GM12801 (cell line): ENCODE results near the gene ERAS.

Experiments
- TF ChIP-seq, protein P1 (sequence below): IDR thresholded peaks from one replicate; pipeline ENCODE4 v1.5.1; 2011; ENCODE audit warnings: control low read depth; ENCODE audit not compliant: insufficient read length; ENCODE audit errors: extremely low read depth

ERAS gene

DNA sequence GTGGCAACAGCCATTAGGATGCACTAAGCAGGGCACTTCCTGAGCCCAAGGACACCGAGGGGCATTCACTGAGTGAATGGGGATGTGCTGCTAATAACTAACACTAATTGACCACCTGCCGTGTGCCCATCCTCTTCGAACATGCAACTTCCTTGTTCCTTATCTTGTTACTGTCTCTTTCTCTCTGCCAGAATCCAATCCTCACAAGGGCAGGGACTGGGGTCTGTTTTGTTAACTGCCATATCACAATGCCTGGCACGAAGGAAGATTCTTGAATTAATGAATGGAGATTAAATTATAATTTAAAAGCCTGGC lies 1.3 kb downstream of the ERAS start:
- TF ChIP-seq, protein P1, sequence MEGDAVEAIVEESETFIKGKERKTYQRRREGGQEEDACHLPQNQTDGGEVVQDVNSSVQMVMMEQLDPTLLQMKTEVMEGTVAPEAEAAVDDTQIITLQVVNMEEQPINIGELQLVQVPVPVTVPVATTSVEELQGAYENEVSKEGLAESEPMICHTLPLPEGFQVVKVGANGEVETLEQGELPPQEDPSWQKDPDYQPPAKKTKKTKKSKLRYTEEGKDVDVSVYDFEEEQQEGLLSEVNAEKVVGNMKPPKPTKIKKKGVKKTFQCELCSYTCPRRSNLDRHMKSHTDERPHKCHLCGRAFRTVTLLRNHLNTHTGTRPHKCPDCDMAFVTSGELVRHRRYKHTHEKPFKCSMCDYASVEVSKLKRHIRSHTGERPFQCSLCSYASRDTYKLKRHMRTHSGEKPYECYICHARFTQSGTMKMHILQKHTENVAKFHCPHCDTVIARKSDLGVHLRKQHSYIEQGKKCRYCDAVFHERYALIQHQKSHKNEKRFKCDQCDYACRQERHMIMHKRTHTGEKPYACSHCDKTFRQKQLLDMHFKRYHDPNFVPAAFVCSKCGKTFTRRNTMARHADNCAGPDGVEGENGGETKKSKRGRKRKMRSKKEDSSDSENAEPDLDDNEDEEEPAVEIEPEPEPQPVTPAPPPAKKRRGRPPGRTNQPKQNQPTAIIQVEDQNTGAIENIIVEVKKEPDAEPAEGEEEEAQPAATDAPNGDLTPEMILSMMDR: no peak

DNA sequence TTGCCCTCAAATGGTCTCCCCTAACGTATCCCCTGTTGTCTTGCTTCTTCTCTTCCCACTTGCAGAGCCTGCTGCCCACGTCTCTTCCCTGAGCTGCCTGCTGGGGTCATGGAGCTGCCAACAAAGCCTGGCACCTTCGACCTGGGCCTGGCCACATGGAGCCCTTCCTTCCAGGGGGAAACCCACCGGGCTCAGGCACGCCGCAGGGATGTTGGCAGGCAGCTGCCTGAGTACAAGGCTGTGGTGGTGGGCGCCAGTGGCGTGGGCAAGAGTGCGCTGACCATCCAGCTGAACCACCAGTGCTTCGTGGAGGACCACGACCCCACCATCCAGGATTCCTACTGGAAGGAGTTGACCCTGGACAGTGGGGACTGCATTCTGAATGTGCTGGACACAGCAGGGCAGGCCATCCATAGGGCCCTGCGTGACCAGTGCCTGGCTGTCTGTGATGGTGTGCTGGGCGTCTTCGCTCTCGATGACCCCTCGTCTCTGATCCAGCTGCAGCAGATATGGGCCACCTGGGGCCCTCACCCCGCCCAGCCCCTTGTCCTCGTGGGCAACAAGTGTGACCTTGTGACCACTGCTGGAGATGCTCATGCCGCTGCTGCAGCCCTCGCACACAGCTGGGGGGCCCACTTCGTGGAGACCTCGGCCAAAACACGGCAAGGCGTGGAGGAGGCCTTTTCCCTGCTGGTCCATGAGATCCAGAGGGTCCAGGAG lies 2.9 kb downstream of the ERAS start:
- TF ChIP-seq, protein P1: no peak

GRCh38 chrX:48831136-48831908 lies 5.0 kb downstream of the ERAS start:
- TF ChIP-seq, protein P1: no peak

GRCh38 chrX:48831909-48832291 lies 5.6 kb downstream of the ERAS start:
- TF ChIP-seq, protein P1: no peak

DNA sequence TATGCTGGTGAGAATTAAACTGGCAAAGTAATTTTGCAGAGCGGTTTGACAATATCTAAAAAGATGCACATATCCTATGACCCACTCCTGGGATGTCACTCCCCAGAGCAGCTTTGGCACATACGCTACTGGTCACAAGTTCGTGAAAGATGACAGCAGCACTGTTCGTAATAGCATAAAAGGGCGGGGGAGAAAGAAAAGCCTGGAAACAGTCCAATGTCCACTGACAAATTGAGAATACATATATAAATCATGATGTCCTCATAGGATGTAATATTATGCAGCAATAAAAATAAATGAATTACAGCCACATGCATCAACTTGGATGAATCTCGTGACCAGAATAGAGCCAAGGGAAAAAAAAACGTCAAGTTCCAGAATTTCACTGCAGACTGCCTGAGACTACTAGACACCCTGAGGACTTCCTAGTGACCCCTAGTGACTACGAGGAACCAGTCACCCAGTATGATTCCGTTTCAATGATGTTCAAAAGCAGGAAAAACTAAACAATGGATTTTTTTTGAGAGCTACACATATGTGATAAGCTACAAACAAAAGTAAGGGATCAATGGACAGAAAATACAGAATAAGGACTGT lies 7.3 kb downstream of the ERAS start:
- TF ChIP-seq, protein P1: no peak

GRCh38 chrX:48834383-48834709 lies 8.0 kb downstream of the ERAS start:
- TF ChIP-seq, protein P1: no peak

- TF ChIP-seq, protein P1: no peak
Observed at GRCh38 chrX:48835524-48836329, 9.4 kb downstream of the ERAS start, which contains the start of gene PCSK1N. Gene PCSK1N, minus strand, starts transcription at chrX:48835610. Its CDS starts 78 bp downstream, at chrX:48835532.
